ENCODE measurements around the gene NLRP14. TPM values are rescaled to one million over a fixed set of nuclear protein-coding genes. Genes with fewer than 3 reads are reported as not detected.

Gene NLRP14
- polyA plus RNA-seq, 3 donors = 0.71 to 1.4 (median 0.79) TPM

DNA sequence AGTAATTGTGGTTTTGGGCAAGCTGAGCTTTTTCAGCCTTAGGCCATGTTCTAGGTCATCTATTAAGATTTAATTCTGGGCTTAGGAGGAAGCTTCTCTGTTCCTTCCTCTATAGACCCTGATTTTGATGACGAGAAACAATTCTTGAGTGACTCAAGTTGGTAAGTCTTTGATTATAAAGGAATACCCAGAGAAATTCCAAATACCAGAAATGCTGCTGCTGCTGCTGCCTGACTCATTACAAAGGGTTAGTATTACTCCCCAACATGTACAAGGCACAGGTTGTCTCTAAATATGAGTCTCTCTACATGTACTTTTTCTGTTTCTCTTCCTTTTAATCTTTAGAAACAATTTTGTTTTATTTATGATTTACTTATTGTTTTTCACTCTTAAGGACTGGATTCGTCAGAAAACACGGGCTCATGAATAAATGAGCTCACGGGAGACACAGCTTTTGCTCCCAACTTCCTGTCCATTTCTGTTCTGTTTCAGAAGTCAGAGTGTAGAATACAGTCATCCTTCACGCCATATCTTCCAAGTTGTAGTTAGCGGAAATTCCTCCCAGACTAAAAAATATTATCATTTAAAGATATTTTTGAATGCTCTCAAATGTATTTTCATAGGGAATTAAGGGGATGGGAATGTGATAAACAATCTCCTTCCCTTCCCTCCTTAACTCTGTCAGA lies 36.7 kb downstream of the NLRP14 start:
- DNase-seq (ENCODE audit: low read depth in 3 of 3, low spot score in 2 of 3) = no peak

DNA sequence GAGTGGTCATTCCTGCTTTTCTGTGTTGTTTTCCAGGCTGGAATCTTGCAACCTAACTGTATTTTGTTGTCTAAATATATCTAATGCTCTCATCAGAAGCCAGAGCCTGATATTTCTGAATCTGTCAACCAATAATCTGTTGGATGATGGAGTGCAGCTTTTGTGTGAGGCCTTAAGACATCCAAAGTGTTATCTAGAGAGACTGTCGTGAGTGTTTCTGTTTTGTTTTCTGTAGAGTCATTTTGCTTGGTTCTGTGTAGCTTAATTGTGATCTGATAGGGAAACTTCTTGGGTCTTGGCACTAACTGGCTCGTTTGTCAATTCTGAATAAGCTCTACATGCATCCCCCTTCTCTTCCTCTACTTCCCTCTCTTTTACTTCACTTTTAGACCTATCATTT lies 37.4 kb downstream of the NLRP14 start:
- DNase-seq (ENCODE audit: low read depth in 3 of 3, low spot score in 2 of 3) = no peak

GRCh38 chr11:7060868-7061267 lies 40.6 kb downstream of the NLRP14 start:
- DNase-seq (ENCODE audit: low read depth in 3 of 3, low spot score in 2 of 3) = no peak

- no peak for DNase-seq (ENCODE audit: low read depth in 3 of 3, low spot score in 2 of 3)
Observed at GRCh38 chr11:7062534-7062933, 42.3 kb downstream of the NLRP14 start.

DNA sequence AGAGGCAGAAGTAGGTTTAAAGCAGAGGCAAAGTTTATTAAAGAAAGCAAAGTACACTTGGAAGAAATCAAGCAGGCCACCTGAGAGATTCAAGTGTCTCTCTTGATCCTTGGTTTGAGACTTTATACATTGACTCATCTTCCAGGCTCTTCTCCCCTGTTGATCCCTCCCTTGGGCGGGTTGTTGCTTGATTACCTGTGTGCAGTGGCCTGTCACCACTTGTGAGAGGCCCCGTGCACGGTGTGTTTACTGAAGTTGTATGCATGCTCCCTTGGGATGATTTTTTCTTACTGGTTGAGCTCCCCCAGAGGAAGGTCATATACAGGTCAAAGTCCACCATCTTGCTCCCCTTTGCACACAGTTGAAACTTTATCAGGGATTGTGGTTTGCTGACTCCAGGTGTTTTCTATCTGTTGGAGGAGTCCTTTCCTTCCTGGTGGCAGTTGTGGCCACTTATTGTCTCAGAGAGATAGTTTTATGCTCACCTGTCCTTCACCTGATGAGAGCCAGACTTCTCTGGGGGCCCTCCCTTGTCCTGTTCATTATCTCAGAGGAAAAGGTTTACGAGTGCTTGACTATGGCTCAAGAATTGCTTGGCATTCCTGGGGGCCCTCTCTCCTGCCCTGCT lies 52.2 kb downstream of the NLRP14 start:
- DNase-seq (ENCODE audit: low read depth in 3 of 3, low spot score in 2 of 3) = no peak

DNA sequence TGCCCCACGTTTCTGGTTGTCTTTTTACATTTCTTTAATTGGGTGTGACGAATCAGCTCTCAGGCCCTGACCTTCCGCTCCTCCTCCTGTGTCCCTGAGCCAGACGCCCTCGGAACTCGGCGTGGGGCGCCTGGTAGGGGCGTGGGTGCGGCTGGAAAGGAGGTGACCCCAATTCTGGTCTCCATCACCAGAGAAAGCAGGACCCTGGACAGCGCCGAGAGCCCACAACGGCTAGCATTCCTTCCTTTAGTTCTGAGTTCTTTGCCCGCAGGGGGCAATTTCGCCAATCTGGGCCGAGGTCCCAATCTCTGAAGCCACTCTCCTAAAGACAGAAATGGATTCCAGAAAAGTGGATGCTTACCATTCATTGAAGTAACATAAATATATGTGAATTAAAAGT lies 56.8 kb downstream of the NLRP14 start:
- DNase-seq (ENCODE audit: low read depth in 3 of 3, low spot score in 2 of 3) = no peak

- no peak for DNase-seq (ENCODE audit: low read depth in 3 of 3, low spot score in 2 of 3)
Observed at GRCh38 chr11:7079545-7080135, 59.4 kb downstream of the NLRP14 start.

DNA sequence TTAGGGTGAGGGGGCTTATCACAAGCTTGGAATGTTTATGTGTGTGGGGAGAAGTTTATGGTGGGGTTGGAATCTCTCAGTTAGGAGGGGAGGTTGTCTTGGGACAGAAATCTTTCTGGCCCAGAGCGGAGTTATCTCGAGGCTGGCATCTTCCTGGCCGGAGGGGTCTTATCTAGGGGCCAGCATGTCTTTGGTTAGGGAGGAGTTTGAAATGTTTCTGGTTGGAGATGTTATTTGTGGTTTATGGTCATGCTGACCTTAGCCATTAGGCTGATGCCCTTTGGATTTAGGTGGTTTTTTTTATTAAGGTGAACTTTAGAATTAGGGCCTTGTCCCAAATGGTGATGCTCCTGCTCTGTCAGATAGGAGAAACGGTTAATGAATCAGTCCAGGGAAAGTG lies 60.6 kb downstream of the NLRP14 start:
- no peak for DNase-seq (ENCODE audit: low read depth in 3 of 3, low spot score in 2 of 3)

DNA sequence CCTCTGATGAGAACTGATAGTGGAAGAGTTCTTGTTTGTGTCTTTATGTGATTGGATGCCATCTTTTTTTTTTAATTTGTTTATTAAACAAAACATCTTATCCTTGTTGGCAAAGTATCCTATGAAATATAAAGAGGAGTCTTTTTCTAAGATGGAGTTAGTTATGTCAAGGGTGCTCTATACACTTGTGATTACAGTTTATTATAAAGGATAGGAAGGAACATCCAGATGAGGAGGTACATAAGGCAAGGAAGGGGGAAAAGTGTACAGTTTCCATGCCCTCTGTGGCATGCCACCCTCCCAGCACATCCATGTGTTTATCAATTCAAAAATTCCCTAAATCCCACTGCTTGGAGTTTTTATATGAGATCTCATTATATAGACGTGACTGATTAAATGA lies 61.2 kb downstream of the NLRP14 start:
- no peak for DNase-seq (ENCODE audit: low read depth in 3 of 3, low spot score in 2 of 3)

GRCh38 chr11:7088921-7089320 lies 68.6 kb downstream of the NLRP14 start, which contains the start of gene RBMXL2:
Gene RBMXL2, plus strand, starts transcription at chr11:7088998. Its CDS starts 123 bp downstream, at chr11:7089121.
- no peak for DNase-seq (ENCODE audit: low read depth in 3 of 3, low spot score in 2 of 3)

DNA sequence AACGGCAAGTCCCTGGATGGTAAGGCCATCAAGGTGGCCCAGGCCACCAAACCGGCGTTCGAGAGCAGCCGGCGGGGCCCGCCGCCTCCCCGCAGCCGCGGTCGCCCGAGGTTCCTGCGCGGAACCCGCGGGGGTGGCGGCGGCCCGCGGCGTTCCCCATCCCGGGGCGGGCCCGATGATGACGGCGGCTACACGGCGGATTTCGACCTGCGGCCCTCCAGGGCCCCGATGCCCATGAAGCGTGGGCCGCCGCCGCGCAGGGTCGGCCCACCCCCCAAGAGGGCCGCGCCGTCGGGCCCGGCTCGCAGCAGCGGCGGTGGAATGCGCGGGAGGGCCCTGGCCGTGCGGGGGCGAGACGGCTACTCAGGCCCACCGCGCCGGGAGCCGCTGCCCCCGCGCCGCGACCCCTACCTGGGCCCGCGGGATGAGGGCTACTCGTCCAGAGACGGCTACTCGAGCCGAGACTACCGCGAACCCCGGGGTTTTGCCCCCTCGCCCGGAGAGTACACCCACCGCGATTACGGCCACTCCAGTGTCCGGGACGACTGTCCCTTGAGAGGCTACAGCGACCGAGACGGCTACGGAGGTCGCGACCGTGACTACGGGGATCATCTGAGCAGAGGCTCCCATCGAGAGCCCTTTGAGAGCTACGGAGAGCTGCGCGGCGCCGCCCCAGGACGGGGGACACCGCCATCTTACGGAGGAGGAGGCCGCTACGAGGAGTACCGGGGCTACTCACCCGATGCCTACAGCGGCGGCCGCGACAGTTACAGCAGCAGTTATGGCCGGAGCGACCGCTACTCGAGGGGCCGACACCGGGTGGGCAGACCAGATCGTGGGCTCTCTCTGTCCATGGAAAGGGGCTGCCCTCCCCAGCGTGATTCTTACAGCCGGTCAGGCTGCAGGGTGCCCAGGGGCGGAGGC lies 69.3 kb downstream of the NLRP14 start:
- DNase-seq (ENCODE audit: low read depth in 3 of 3, low spot score in 2 of 3) = no peak

- DNase-seq (ENCODE audit: low read depth in 3 of 3, low spot score in 2 of 3) = peak; percentile 16 to 23 (median 19)
Observed at GRCh38 chr11:7098235-7098832, 78.1 kb downstream of the NLRP14 start.

DNA sequence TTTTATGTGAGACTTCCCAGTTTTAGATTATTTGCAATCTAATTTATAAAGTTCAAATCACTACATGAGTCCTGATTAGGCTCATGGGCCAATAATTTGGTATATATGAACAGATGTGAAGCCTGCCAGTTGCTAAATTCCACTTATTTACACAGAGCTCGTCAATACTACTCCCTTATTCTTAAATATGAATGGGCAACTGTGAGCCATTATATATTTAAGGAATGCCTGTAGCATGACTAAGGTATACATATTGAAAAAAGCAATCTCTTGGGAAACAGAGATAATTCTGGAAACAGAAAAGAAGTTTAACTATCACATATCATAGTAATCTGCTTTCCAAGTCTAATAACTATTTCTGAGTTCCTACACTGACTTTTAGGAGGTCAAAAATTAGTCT lies 95.5 kb downstream of the NLRP14 start:
- no peak for DNase-seq (ENCODE audit: low read depth in 3 of 3, low spot score in 2 of 3)

- no peak for DNase-seq (ENCODE audit: low read depth in 3 of 3, low spot score in 2 of 3)
Observed at GRCh38 chr11:7116370-7116769, 96.1 kb downstream of the NLRP14 start.

Other genes with a start within 250 kb of the NLRP14 start
- gene OR2AG2, start 248.5 kb upstream of the NLRP14 start, polyA plus RNA-seq (ENCODE audit: insufficient read length in 3 of 3) = under 1 TPM; 0.07 to 0.14 (median 0.10) TPM
- under 1 TPM in 1 of 3 donors, not detected in 2; 0.07 TPM for gene OR2AG1, start 237.5 kb upstream of the NLRP14 start, polyA plus RNA-seq (ENCODE audit: insufficient read length in 3 of 3)
- gene OR6A2, start 220.8 kb upstream of the NLRP14 start, polyA plus RNA-seq (ENCODE audit: insufficient read length in 3 of 3) = under 1 TPM in 1 of 3 donors, not detected in 2; 0.04 TPM
- gene OR10A5, start 174.8 kb upstream of the NLRP14 start, polyA plus RNA-seq (ENCODE audit: insufficient read length in 3 of 3) = not detected
- gene OR10A2, start 157.4 kb upstream of the NLRP14 start, polyA plus RNA-seq (ENCODE audit: insufficient read length in 3 of 3) = not detected
- gene OR10A4, start 143.9 kb upstream of the NLRP14 start, polyA plus RNA-seq (ENCODE audit: insufficient read length in 3 of 3) = not detected
- not detected for gene OR2D2, start 128.0 kb upstream of the NLRP14 start, polyA plus RNA-seq (ENCODE audit: insufficient read length in 3 of 3)
- not detected for gene OR2D3, start 99.5 kb upstream of the NLRP14 start, polyA plus RNA-seq (ENCODE audit: insufficient read length in 3 of 3)
- 1 to 10 TPM; 3.5 to 3.8 (median 3.6) TPM for gene ZNF215, start 94.1 kb upstream of the NLRP14 start, polyA plus RNA-seq (ENCODE audit: insufficient read length in 3 of 3)
- 10 to 100 TPM; 11.8 to 13.9 (median 13.7) TPM for gene ZNF214, start 133 bp upstream of the NLRP14 start, polyA plus RNA-seq (ENCODE audit: insufficient read length in 3 of 3)
- gene RBMXL2, start 68.5 kb downstream of the NLRP14 start, polyA plus RNA-seq (ENCODE audit: insufficient read length in 3 of 3) = under 1 TPM; 0.08 to 0.12 (median 0.11) TPM
- 1 to 10 TPM; 4.5 to 5.7 (median 5.6) TPM for gene SYT9, start 231.4 kb downstream of the NLRP14 start, polyA plus RNA-seq (ENCODE audit: insufficient read length in 3 of 3)